HEK293 (cell line): ENCODE measurements around the gene ABCB10.

ENCODE experiments used
- CTCF ChIA-PET: fragments of 350-600 bp; formaldehyde crosslinking; extraction: SDS; loops from one replicate; lab custom pipeline; 2021; ENCODE audit warnings: antibody characterized with exemption; lab: Yijun Ruan, JAX
- POLR2A ChIA-PET: fragments of 300-600 bp; formaldehyde crosslinking; extraction: SDS; loops from one replicate; lab custom pipeline; 2020; ENCODE audit warnings: antibody characterized with exemption, inconsistent platforms; lab: Yijun Ruan, JAX
- H3K27ac ChIP-seq: fragments of 200-500 bp; sonication (Bioruptor generic); 2 replicates; pipeline ENCODE4 v1.5.1; 2014; ENCODE audit warnings: low read depth, low read length, control low read depth, inconsistent platforms; ENCODE audit errors: extremely low read depth
- H3K36me3 ChIP-seq, 2 experiments: fragments of 200-500 bp in 1 of 2; sonication (Bioruptor generic) in 1 of 2; 1 replicate in 1 of 2; 2 replicates in 1 of 2; pipeline ENCODE4 v1.5.1; 2014 to 2017; ENCODE audit warnings: inconsistent platforms in 2 of 2, low read length in 2 of 2; ENCODE audit not compliant: control insufficient read depth in 2 of 2, insufficient read depth in 1 of 2
- H3K4me1 ChIP-seq: fragments of 200-500 bp; sonication (Bioruptor generic); 2 replicates; pipeline ENCODE4 v1.5.1; 2014; ENCODE audit warnings: mild to moderate bottlenecking, low read length, inconsistent platforms; ENCODE audit not compliant: control insufficient read depth, insufficient read depth
- H3K4me3 ChIP-seq: 2 replicates; pipeline ENCODE4 v1.5.1; 2011; ENCODE audit warnings: low read depth, mild to moderate bottlenecking, control low read depth, low read length, moderate library complexity
- H3K9me3 ChIP-seq: fragments of 200-500 bp; sonication (Bioruptor generic); 2 replicates; pipeline ENCODE4 v1.5.1; 2014; ENCODE audit warnings: low read depth, low read length, inconsistent platforms; ENCODE audit not compliant: control insufficient read depth, insufficient read depth
- SALL2 ChIP-seq: fragments of 450-650 bp; formaldehyde crosslinking; IDR thresholded peaks from 2 replicates; pipeline ENCODE4 v1.5.0; 2017; ENCODE audit warnings: missing biosample characterization, mild to moderate bottlenecking, missing genetic modification characterization, borderline replicate concordance
- SETDB1 ChIP-seq: IDR thresholded peaks from one replicate; pipeline ENCODE4 v1.6.1; 2017; ENCODE audit warnings: mild to moderate bottlenecking, low read length, moderate library complexity, mixed read lengths; ENCODE audit not compliant: insufficient read length
- TCF7L2 ChIP-seq: IDR thresholded peaks from 2 replicates; pipeline ENCODE4 v1.6.1; 2011; ENCODE audit warnings: low read depth, mild to moderate bottlenecking, inconsistent platforms, low read length, moderate library complexity, borderline replicate concordance
- ZNF121 ChIP-seq: fragments of 450-650 bp; formaldehyde crosslinking; IDR thresholded peaks from 2 replicates; pipeline ENCODE4 v1.5.1; 2016; ENCODE audit warnings: missing biosample characterization, missing genetic modification characterization
- ZNF133 ChIP-seq: fragments of 450-650 bp; formaldehyde crosslinking; IDR thresholded peaks from 2 replicates; pipeline ENCODE4 v1.5.1; 2016; ENCODE audit warnings: missing biosample characterization, missing genetic modification characterization
- ZNF155 ChIP-seq: fragments of 450-650 bp; formaldehyde crosslinking; IDR thresholded peaks from 2 replicates; pipeline ENCODE4 v1.5.1; 2016; ENCODE audit warnings: missing biosample characterization, missing genetic modification characterization
- ZNF174 ChIP-seq: fragments of 450-650 bp; formaldehyde crosslinking; IDR thresholded peaks from 2 replicates; pipeline ENCODE4 v1.5.0; 2017; ENCODE audit warnings: missing biosample characterization, mild to moderate bottlenecking, missing genetic modification characterization
- ZNF362 ChIP-seq: fragments of 450-650 bp; formaldehyde crosslinking; IDR thresholded peaks from 2 replicates; pipeline ENCODE4 v1.5.1; 2016; ENCODE audit warnings: missing biosample characterization, missing genetic modification characterization
- ZNF416 ChIP-seq: fragments of 450-650 bp; formaldehyde crosslinking; IDR thresholded peaks from 2 replicates; pipeline ENCODE4 v1.5.1; 2016; ENCODE audit warnings: missing biosample characterization, missing genetic modification characterization
- ZNF549 ChIP-seq: fragments of 450-650 bp; IDR thresholded peaks from 2 replicates; pipeline ENCODE4 v1.5.1; 2018; ENCODE audit warnings: missing biosample characterization, missing genetic modification characterization, mild to moderate bottlenecking, inconsistent platforms, moderate library complexity
- ZSCAN30 ChIP-seq: fragments of 450-650 bp; IDR thresholded peaks from 2 replicates; pipeline ENCODE4 v1.5.1; 2018; ENCODE audit warnings: missing biosample characterization, mild to moderate bottlenecking, missing genetic modification characterization, moderate library complexity
- ZSCAN5A ChIP-seq: fragments of 450-650 bp; formaldehyde crosslinking; IDR thresholded peaks from 2 replicates; pipeline ENCODE4 v1.5.1; 2016; ENCODE audit warnings: missing biosample characterization, missing genetic modification characterization
- TF ChIP-seq, protein P1 (sequence below): fragments of 450-650 bp; formaldehyde crosslinking; IDR thresholded peaks from 2 replicates; pipeline ENCODE4 v1.5.1; 2016; ENCODE audit warnings: missing biosample characterization, missing genetic modification characterization
- TF ChIP-seq, protein P2 (sequence below): fragments of 450-650 bp; formaldehyde crosslinking; IDR thresholded peaks from 2 replicates; pipeline ENCODE4 v1.5.1; 2016; ENCODE audit warnings: missing biosample characterization, missing genetic modification characterization, borderline replicate concordance
- TF ChIP-seq, protein P3 (sequence below): fragments of 450-650 bp; formaldehyde crosslinking; IDR thresholded peaks from 2 replicates; pipeline ENCODE4 v1.5.1; 2016; ENCODE audit warnings: missing biosample characterization, missing genetic modification characterization, borderline replicate concordance

ABCB10 gene

GRCh38 chr1:229550812-229551567 is 7.5 kb downstream of the ABCB10 start:
- Histone ChIP-seq H3K4me3 (no peak overlapping the region), H3K9me3 (no peaks in the 10 kb centered on the region), H3K4me1 (peaks cover 21% of the 10 kb centered on the region), H3K36me3 (peaks cover 13 to 23% of the 10 kb centered on the region in 2 experiments; a peak in 2 of 3 replicates), H3K27ac (no peak overlapping the region)
- ChIA-PET POLR2A (interaction anchor here (0.7 to 1.0 kb wide), 2 partner anchors 8 to 13 kb away, joined by 3 to 4 read pairs; partner anchors contain the start of gene ABCB10), CTCF (interaction anchor here (0.6 to 0.9 kb wide), 2 partner anchors 36 to 103 kb away, joined by 3 to 4 read pairs; no protein-coding TSS in a partner anchor)
- TF ChIP-seq, protein P1, sequence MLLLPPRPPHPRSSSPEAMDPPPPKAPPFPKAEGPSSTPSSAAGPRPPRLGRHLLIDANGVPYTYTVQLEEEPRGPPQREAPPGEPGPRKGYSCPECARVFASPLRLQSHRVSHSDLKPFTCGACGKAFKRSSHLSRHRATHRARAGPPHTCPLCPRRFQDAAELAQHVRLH, result no peak
- TF ChIP-seq, protein P2, sequence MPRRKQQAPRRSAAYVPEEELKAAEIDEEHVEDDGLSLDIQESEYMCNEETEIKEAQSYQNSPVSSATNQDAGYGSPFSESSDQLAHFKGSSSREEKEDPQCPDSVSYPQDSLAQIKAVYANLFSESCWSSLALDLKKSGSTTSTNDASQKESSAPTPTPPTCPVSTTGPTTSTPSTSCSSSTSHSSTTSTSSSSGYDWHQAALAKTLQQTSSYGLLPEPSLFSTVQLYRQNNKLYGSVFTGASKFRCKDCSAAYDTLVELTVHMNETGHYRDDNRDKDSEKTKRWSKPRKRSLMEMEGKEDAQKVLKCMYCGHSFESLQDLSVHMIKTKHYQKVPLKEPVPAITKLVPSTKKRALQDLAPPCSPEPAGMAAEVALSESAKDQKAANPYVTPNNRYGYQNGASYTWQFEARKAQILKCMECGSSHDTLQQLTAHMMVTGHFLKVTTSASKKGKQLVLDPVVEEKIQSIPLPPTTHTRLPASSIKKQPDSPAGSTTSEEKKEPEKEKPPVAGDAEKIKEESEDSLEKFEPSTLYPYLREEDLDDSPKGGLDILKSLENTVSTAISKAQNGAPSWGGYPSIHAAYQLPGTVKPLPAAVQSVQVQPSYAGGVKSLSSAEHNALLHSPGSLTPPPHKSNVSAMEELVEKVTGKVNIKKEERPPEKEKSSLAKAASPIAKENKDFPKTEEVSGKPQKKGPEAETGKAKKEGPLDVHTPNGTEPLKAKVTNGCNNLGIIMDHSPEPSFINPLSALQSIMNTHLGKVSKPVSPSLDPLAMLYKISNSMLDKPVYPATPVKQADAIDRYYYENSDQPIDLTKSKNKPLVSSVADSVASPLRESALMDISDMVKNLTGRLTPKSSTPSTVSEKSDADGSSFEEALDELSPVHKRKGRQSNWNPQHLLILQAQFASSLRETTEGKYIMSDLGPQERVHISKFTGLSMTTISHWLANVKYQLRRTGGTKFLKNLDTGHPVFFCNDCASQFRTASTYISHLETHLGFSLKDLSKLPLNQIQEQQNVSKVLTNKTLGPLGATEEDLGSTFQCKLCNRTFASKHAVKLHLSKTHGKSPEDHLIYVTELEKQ (tag by site-specific recombination), result no peak
- TF ChIP-seq, protein P3, sequence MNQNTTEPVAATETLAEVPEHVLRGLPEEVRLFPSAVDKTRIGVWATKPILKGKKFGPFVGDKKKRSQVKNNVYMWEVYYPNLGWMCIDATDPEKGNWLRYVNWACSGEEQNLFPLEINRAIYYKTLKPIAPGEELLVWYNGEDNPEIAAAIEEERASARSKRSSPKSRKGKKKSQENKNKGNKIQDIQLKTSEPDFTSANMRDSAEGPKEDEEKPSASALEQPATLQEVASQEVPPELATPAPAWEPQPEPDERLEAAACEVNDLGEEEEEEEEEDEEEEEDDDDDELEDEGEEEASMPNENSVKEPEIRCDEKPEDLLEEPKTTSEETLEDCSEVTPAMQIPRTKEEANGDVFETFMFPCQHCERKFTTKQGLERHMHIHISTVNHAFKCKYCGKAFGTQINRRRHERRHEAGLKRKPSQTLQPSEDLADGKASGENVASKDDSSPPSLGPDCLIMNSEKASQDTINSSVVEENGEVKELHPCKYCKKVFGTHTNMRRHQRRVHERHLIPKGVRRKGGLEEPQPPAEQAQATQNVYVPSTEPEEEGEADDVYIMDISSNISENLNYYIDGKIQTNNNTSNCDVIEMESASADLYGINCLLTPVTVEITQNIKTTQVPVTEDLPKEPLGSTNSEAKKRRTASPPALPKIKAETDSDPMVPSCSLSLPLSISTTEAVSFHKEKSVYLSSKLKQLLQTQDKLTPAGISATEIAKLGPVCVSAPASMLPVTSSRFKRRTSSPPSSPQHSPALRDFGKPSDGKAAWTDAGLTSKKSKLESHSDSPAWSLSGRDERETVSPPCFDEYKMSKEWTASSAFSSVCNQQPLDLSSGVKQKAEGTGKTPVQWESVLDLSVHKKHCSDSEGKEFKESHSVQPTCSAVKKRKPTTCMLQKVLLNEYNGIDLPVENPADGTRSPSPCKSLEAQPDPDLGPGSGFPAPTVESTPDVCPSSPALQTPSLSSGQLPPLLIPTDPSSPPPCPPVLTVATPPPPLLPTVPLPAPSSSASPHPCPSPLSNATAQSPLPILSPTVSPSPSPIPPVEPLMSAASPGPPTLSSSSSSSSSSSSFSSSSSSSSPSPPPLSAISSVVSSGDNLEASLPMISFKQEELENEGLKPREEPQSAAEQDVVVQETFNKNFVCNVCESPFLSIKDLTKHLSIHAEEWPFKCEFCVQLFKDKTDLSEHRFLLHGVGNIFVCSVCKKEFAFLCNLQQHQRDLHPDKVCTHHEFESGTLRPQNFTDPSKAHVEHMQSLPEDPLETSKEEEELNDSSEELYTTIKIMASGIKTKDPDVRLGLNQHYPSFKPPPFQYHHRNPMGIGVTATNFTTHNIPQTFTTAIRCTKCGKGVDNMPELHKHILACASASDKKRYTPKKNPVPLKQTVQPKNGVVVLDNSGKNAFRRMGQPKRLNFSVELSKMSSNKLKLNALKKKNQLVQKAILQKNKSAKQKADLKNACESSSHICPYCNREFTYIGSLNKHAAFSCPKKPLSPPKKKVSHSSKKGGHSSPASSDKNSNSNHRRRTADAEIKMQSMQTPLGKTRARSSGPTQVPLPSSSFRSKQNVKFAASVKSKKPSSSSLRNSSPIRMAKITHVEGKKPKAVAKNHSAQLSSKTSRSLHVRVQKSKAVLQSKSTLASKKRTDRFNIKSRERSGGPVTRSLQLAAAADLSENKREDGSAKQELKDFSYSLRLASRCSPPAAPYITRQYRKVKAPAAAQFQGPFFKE (tag by site-specific recombination), result no peak
- no peak for TF ChIP-seq TCF7L2
- TF ChIP-seq ZNF121, result peak; percentile 96
- TF ChIP-seq ZNF174 (tag by site-specific recombination), result no peak
- peak; percentile 79; the same call in 1 of the 2 replicates for TF ChIP-seq ZNF362 (tag by site-specific recombination)
- TF ChIP-seq ZSCAN5A (tag by site-specific recombination), result no peak
- TF ChIP-seq ZNF133 (tag by site-specific recombination), result no peak
- TF ChIP-seq ZSCAN30, result no peak
- no peak for TF ChIP-seq SALL2 (tag by site-specific recombination)
- no peak for TF ChIP-seq ZNF416
- TF ChIP-seq ZNF549 (tag by site-specific recombination), result no peak
- no peak for TF ChIP-seq ZNF155 (tag by site-specific recombination)
- no peak for TF ChIP-seq SETDB1
